Measurements from ENCODE around the gene MN1.

Gene MN1

DNA sequence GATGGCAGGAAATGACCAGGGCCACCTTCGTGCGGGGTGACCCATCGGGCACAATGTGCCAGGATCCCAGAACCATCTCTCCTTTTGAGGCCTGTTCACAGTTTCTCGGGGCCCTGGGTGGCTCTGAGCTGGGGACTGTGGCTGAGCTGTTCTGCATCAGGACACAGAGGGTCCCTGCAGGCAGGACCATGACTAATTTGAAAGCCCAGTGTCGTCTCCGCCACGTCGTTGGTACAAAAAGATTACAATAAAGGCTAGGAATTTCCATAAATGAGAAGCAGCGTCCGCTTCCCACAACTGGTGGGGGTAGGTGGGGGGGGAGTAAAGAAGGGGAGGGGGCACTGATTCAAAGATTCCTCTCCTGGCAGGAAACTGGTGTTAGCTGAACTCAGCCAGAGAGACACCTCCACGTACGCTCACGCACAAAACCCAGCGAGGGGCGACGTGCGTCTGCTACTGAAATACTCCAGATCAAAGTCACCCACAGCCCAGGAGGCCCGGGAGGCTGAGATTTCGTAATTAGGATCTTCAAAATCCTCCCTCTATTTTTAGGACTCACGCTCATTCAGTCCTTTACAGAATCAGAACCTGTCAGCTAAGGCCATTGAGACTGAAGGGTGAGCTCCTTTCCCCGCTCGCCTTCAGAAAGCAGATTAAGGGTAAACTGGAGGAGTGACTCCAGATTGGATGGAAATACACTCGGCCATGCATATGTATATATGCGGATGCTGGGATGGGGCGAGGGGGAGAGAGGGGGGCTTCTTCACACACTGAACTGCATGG is 11.0 kb downstream of the MN1 start:
- DNase-seq (ENCODE audit: low read depth), result no peak
- H3K4me3 ChIP-seq (ENCODE audit: low read depth, low read length), result no peak overlapping the region

DNA sequence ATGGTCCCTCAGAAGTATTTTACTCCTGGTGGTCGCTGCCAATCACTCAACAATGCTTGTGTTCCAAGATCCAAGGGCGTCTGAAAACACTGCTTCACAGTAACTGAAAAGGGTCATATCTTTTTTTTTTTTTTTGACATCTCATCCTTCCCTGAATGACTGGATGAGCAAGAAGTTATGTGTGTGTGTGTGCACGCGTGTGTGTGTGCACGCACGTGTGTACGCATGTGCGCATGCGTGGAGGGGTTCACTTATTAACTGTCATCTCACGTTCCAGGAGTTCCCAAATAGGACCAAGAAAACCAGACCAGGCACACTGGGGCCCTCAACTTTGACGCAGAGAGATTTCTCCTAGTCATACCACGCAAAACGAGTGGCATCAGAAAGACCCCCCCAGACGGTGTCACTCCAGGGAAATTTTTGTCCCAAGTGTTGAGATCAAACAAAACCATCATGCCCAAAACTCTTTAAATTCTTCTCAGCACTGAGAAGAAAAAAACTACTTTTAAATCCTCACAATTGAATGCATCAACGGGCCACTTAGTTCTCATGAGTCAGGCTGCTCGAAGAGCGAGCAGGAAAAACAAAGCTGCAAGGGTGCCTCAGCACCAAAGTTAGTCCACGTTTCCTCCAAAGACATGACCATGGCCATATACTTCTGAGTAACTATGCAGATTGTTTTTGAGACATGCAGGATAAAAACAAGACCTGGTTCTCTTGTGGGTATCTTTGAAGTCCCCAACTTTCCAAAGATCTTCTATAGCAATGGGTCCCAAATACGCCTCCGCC is 12.9 kb downstream of the MN1 start:
- DNase-seq (ENCODE audit: low read depth), result no peak
- no peak overlapping the region for H3K4me3 ChIP-seq (ENCODE audit: low read depth, low read length)

DNA sequence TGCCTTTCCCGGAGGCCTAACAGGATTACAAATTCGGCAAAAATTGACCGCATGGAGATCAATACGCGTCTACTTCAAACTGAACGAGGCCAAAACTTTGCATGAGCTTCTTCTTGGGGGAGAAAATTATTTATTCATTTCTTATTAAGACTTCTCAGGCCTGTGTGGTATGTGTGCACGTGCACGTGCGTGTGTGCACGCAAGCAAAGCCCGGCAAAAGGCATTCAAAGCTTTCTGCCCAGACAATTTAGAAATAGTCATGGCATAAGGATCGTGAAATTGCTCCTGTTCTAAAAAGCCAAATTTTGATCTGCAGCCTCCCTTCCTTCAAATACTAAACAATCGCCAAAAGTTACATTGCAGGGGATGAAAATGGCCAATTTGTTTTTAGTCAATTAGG is 14.6 kb downstream of the MN1 start:
- DNase-seq (ENCODE audit: low read depth), result no peak
- H3K4me3 ChIP-seq (ENCODE audit: low read depth, low read length), result no peak overlapping the region

DNA sequence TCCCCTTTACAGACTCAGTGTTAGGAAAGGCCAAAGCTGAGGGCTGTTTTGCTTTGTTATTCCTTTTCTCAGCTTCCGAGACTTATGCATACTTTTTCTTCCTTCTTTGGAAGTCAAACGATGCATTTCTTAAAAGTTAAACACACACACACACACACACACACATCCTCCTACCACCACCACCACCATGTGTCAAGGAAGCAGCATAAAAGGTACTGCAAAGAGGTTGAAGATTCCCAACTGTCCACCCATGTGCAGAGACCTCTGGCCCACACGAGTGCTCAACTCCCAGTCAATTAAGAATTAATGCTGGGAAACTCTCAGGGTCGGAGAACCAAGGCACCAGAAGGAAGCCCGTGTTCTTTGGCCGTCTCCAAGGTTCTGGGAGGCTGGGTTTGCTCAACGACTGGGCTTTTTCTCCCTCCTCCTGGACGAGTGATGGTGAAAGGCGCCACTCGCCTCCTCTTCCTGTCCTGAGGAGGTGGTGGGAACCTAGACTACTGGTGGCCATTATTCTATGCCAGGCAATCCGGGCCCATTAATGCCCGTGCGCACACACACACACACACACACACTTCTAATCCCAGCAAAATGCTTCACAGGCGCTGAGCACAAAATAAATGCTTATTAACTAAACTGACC is 15.1 kb downstream of the MN1 start:
- DNase-seq (ENCODE audit: low read depth), result no peak
- H3K4me3 ChIP-seq (ENCODE audit: low read depth, low read length), result no peak overlapping the region

DNA sequence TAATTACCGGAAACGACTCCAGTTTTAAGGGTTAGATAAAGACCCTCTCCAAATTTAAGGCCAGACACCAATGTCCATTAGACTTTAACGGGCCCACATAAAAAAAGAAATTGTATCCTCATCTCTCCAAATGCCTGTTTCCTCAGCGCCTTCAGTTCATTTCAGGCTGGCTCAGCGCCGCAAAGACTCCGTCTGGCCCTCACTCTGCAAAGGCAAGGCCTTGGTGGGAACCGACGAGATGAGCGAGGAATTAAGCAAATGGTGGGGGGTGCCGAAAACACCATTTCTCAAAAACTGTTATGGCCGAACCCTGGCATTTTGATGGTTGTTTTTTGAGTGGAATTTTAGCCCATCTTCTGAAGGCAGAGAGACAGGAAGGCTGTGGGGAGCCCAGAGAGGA is 15.7 kb downstream of the MN1 start:
- DNase-seq (ENCODE audit: low read depth), result no peak
- no peak overlapping the region for H3K4me3 ChIP-seq (ENCODE audit: low read depth, low read length)

DNA sequence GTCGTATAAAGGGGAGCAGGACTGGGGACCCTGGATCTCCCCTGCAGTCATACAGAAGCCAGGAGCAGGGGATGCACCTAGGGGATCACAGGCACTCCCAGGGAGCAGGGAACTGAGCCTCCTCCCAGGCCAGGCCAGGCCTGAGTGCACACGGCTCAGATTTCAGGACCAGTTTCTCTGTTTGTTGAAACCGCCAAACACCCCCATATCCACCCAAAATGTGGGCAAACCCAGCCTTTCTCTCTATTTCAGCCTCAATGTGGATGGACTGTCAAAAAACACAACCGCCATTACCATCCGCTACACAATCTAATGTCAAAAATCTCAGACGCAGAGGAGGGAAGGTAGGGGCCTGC is 17.5 kb downstream of the MN1 start:
- DNase-seq (ENCODE audit: low read depth), result no peak
- H3K4me3 ChIP-seq (ENCODE audit: low read depth, low read length), result no peak overlapping the region

DNA sequence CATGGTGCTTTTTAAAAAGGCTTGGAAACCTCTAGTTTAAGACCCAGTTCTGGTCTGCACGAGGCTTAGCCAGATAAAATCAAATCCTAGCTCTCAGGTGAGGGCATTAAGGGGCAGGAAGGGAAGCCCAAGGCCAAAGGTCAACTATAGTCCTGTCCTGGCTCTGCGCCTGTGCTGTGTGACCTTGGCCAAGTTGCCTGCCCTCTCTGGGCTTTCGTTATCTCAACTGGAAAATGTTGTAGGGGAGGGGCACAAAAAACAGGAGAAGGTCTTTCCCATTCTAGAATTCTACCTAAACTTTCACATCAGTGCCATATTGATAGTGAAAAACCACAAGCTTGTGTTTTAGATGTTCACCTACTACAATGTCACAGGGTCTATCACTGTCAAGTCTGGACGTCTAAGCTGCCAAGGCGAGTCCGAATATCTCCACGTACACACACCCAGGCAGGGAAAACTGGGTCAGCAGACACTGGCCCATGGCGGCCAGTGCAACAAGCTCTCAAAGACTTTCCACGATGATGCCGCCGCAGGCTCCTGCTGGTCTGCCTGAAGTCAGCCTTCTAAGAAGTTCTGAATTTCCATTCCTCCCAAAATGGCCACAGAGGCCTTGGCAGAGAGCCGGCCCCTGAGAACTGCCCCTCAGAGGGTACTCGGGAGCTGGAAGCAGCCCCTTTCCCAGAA is 18.0 kb downstream of the MN1 start:
- H3K4me3 ChIP-seq (ENCODE audit: low read depth, low read length), result no peak overlapping the region
- no peak for DNase-seq (ENCODE audit: low read depth)

DNA sequence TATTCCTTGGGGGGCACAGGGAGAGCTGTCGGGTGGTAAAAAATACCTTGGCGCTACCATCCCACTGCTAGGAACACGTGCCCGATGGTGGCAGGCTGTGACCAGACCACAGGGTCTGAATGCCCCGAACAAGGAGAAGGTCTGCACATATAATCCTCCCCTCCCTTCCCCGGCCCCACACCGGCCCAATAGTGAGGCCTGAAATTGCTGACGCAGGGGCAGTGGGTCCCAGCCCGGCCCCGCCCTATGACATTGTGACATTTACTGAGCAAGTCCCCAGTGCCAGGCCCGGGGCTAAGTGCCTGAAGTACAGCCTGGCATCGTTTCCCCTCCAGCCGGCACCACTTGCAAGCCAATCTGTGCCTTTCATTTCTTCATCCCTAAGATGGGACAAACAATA is 19.5 kb downstream of the MN1 start:
- no peak overlapping the region for H3K4me3 ChIP-seq (ENCODE audit: low read depth, low read length)
- no peak for DNase-seq (ENCODE audit: low read depth)

DNA sequence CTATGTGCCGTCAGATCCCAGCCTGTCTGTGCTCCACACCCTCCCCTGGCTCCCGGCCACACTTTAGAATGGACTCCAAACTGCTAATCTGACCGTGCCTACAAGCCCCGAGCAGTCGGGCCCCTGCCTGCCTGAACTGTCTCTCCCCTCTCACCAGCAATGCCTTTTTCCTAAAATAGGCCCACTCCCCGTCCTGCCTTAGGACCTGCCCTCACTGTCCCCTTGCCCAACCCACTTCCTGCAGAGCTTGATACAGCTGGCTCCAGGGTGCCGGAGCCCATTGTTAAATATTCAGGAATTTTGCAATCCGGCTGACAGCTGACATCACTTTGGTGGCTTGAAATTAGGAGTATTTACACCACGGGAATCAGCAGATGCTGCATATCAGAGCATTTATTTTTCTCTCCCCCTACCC is 21.4 kb downstream of the MN1 start:
- no peak for DNase-seq (ENCODE audit: low read depth)
- no peak overlapping the region for H3K4me3 ChIP-seq (ENCODE audit: low read depth, low read length)

DNA sequence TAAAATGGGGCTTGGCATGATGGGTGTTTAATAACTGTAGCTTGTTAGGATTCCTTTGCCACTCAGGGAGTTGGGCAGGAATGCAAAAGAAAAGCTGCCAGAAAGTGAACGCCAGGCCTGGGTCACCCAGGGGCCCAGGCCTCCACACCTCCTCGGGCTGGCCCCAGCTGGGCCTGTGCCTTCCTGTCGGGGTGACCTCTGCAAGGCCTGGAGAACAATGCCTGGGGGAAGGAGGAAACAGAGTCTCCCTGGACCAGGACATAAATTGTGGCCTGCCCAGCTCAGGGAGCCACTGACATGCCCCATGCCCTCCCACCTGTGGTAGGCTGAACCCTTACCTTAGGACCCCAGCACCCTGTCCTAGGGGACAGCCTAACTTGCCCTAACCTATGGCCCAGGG is 21.9 kb downstream of the MN1 start:
- H3K4me3 ChIP-seq (ENCODE audit: low read depth, low read length), result no peak overlapping the region
- no peak for DNase-seq (ENCODE audit: low read depth)

DNA sequence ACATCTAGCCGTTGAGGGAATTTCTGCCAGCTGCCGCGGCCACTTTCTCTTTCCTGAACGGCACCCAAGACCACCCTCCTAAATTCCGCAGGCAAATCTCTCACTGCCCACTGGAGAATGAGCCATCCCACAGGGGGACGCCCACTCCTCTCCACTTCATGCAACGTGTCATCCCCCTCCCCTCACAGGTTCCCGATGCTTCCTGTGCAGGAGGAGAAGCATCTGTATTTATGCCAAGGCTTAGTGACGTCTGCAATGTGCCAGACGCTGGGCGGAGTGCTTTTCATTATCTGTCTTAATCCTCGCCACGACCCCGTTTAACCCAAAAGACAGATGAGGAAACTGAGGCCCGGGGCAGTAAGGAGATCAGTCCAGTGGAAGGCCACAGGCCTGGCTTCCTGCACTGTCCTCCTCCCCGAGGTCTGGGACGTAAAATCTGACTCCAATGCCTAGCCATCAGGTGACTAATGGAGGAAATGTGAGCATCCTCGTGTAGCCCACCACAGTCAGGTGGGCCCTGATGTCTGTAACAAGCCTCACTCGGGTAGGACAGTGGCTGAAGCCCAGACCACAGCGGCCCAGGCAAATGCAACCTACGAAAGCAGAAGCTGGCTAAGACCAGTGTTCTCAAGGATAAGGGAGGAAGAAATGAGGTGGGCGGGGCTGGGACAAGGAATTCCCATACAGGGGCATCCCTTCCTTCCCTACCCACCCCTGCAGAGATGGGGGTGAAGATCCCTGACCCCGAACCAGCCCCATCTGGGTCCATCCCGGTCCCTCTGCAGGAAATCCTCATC is 23.1 kb downstream of the MN1 start:
- no peak overlapping the region for H3K4me3 ChIP-seq (ENCODE audit: low read depth, low read length)
- DNase-seq (ENCODE audit: low read depth), result no peak

DNA sequence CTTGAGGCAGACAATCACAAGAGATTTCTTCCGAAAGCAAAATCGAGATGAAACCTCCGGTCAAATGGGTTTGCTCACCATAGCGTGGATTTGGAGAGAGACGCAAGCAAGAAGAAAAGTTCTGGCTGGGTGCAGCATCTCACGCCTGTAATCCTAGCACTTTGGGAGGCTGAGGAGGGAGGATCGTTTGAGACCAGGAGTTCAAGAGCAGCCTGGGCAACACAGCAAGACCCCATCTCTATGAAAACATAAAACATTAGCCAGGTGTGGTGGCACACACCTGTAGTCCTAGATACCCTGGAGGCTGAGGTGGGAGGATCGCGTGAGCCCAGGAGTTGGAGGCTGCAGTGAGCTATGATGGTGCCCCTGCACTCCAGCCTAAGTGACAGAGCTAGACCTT is 24.4 kb downstream of the MN1 start:
- no peak overlapping the region for H3K4me3 ChIP-seq (ENCODE audit: low read depth, low read length)
- no peak for DNase-seq (ENCODE audit: low read depth)

DNA sequence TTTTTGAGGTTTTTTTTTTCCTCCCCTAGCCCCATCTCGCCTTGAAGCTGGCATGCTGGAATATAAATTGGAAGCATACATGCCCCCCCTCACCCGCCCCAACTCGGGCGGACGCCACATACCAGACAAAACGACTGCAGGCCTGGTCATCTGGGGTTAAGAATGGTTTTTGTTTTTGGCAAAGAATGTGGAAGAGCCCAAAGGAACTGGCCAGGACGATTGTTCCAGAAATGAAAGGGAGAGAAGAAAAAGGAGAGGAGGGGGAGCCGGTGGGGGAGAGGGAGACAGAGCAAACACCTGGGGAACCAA is 25.0 kb downstream of the MN1 start:
- H3K4me3 ChIP-seq (ENCODE audit: low read depth, low read length), result no peak overlapping the region
- no peak for DNase-seq (ENCODE audit: low read depth)

DNA sequence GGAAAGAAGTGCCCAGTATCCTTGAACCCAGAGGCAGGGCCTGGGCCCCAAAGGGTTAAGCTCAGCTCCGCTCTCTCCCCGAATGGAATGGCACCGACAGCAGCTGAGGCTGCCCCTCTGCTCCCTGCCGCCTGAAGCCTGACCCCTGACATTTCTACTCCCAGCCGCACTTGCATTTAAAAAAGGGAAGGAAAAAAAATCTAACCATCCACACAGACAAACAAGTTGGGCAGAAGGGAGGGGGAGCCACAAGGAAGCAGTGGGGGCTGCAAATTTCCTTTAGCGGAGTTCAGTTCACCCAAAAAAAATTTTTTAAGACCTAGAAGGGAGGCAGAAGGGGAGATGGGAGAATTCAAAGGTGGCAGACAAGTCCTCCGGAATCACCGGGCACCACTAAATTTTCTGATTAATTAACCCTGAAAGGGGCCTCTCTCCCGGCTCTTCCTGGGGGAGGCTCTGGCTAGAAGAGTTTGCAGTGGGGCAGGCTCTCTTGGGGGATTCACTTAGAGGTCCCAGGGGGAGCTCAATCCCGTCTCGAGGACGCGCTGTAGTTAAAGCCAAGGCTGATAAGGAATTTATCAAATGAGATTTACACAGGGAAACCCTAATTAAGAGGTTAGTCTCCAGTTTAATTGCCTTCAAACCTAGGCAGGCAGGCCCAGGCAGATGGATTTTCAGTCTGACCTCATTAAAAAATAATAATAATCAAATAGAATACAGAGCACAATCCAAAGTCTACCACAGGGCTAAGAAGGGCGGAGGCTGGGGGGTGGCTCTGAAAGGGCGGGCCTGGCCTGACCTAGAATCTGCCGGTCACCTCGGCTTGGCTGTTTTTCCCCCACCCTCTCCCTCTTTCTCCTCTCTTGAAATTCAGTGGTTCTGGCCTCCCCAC is 25.6 kb downstream of the MN1 start:
- no peak for DNase-seq (ENCODE audit: low read depth)
- H3K4me3 ChIP-seq (ENCODE audit: low read depth, low read length), result no peak overlapping the region

DNA sequence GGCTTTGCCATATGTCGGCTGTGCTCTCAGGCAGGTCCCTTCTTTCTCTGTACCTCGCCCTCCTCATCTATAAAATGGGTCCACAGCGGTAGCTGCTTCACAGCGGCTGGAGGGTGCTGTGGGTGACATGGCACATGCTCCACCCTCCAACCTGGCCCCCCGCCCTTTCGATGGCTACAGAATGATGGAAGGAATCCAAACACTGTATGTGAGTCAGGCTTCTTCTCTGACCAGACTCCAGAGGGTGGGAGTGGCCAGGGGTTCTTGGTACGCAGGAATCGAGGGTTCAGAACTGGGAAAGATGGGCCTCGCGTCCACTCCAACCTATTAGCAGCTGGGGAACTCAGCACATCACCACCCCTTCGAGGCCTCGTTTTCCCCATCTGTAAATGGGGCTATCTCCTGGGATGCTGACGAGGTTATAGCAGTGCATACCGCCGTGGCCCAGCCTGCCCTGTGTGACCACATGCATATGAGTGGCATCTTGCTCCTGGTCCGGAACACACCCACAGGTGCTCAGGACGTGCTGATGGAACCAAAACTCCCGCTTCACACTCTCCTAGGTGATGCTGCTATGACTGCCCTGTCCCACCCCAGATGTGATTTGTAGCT is 26.4 kb downstream of the MN1 start:
- no peak overlapping the region for H3K4me3 ChIP-seq (ENCODE audit: low read depth, low read length)
- no peak for DNase-seq (ENCODE audit: low read depth)

DNA sequence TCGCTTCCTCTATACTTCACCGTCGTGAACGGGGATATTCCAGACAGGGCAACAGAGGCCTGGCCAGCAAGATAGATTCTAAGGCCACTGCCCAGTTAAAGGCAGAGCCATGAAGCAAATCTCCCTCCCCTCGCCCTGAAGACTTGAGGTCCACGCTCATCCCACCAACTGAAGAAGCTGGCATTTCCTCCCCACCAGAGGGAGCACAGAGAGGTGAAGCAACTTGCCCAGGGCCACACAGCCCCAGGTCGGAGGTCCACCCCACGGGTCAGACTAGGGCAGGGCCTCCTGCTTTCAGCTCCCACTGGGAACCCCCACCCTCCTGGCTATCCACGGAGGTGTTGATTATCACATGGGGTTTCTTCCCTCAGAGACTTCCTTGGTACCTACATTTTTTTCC is 27.4 kb downstream of the MN1 start:
- DNase-seq (ENCODE audit: low read depth), result no peak
- no peak overlapping the region for H3K4me3 ChIP-seq (ENCODE audit: low read depth, low read length)

DNA sequence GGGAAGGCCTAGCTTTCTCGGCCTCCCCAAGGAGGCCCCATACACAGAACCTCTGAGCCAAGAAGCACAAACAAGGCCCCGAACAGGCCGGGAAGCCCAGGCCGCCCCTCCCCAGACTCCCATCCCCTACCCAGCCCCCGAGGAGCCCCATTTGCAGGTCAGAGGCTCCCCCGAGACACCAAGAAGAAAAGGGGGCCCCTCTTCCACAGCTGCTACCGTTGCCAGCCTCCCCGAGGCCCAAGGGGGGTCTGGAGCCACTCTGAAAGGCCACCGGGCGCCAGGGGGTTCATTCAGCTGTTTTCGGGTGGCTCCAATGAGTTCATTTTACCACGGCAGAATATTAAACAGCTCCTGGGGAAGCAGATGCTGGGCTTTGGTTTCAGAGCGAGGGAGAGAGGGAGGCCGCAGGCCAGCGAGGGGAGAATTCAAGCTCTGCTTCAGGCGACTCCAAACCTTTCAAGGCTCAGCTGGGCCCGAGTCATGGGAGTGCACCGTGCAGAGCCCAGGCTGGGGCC is 28.5 kb downstream of the MN1 start:
- H3K4me3 ChIP-seq (ENCODE audit: low read depth, low read length), result no peak overlapping the region
- DNase-seq (ENCODE audit: low read depth), result no peak

Data from skeletal muscle cell (primary cell).